IPS-18a (cell line): ENCODE data around the gene FIGLA.
"Not testable (repeated sequence)": the region's sequence is repeated elsewhere in the genome, so short reads cannot be mapped to it uniquely, and the experiment has no call there.

Experiments used
- H3K27ac ChIP-seq: one replicate; pipeline ENCODE4 v1.5.1; 2013; ENCODE audit warnings: low read length
- H3K27me3 ChIP-seq: one replicate; pipeline ENCODE4 v1.6.1; 2013; ENCODE audit warnings: mild to moderate bottlenecking, low read length; ENCODE audit not compliant: control insufficient read depth, insufficient read depth
- H3K36me3 ChIP-seq: one replicate; pipeline ENCODE4 v1.6.1; 2013; ENCODE audit warnings: low read depth, low read length; ENCODE audit not compliant: control insufficient read depth
- H3K4me1 ChIP-seq: one replicate; pipeline ENCODE4 v1.6.1; 2013; ENCODE audit warnings: low read depth, low read length; ENCODE audit not compliant: control insufficient read depth
- H3K4me3 ChIP-seq: one replicate; pipeline ENCODE4 v1.5.1; 2013; ENCODE audit warnings: low read length
- H3K9ac ChIP-seq: one replicate; pipeline ENCODE4 v1.6.1; 2013; ENCODE audit warnings: mild to moderate bottlenecking, low read length, moderate library complexity
- H3K9me3 ChIP-seq: one replicate; pipeline ENCODE4 v1.6.1; 2013; ENCODE audit warnings: low read depth, low read length; ENCODE audit not compliant: control insufficient read depth

The FIGLA gene

GRCh38 chr2:70751881-70752280 is 38.6 kb downstream of the FIGLA start:
- H3K9ac ChIP-seq, result no peak overlapping the region

GRCh38 chr2:70750320-70750719 is 40.1 kb downstream of the FIGLA start:
- H3K27me3 ChIP-seq, result no peaks in the 10 kb centered on the region
- no peak overlapping the region for H3K9ac ChIP-seq
- no peaks in the 10 kb centered on the region for H3K9me3 ChIP-seq
- H3K27ac ChIP-seq, result no peak overlapping the region
- no peak overlapping the region for H3K4me3 ChIP-seq
- peaks cover 23% of the 10 kb centered on the region for H3K4me1 ChIP-seq
- H3K36me3 ChIP-seq, result no peaks in the 10 kb centered on the region

More at GRCh38 chr2:70751881-70752280, 38.6 kb downstream of the FIGLA start:
- H3K36me3 ChIP-seq, result no peaks in the 10 kb centered on the region
- no peaks in the 10 kb centered on the region for H3K9me3 ChIP-seq
- H3K4me1 ChIP-seq, result peaks cover 10% of the 10 kb centered on the region
- H3K27ac ChIP-seq, result no peak overlapping the region
- no peak overlapping the region for H3K4me3 ChIP-seq
- H3K27me3 ChIP-seq, result no peaks in the 10 kb centered on the region

GRCh38 chr2:70748002-70748784 is 42.2 kb downstream of the FIGLA start:
- Histone ChIP-seq H3K9ac (no peak overlapping the region), H3K27ac (no peak overlapping the region)

GRCh38 chr2:70747284-70747683 is 43.2 kb downstream of the FIGLA start:
- Histone ChIP-seq H3K4me1 (peaks cover 20% of the 10 kb centered on the region), H3K9me3 (no peaks in the 10 kb centered on the region), H3K36me3 (no peaks in the 10 kb centered on the region), H3K27me3 (no peaks in the 10 kb centered on the region), H3K4me3 (no peak overlapping the region), H3K27ac (no peak overlapping the region), H3K9ac (no peak overlapping the region)

More at GRCh38 chr2:70748002-70748784, 42.2 kb downstream of the FIGLA start:
- Histone ChIP-seq H3K4me1 (peaks cover 16% of the 10 kb centered on the region), H3K27me3 (no peaks in the 10 kb centered on the region), H3K36me3 (no peaks in the 10 kb centered on the region), H3K4me3 (no peak overlapping the region), H3K9me3 (no peaks in the 10 kb centered on the region)

GRCh38 chr2:70746094-70746974 is 44.1 kb downstream of the FIGLA start:
- no peak overlapping the region for H3K4me3 ChIP-seq
- H3K36me3 ChIP-seq, result no peaks in the 10 kb centered on the region
- no peaks in the 10 kb centered on the region for H3K9me3 ChIP-seq
- H3K9ac ChIP-seq, result no peak overlapping the region
- H3K27me3 ChIP-seq, result no peaks in the 10 kb centered on the region
- peaks cover 25% of the 10 kb centered on the region for H3K4me1 ChIP-seq
- H3K27ac ChIP-seq, result no peak overlapping the region

GRCh38 chr2:70745276-70745825 is 45.1 kb downstream of the FIGLA start:
- Histone ChIP-seq H3K27ac (no peak overlapping the region), H3K4me3 (no peak overlapping the region), H3K9me3 (no peaks in the 10 kb centered on the region), H3K36me3 (no peaks in the 10 kb centered on the region), H3K9ac (no peak overlapping the region), H3K4me1 (peaks cover 25% of the 10 kb centered on the region), H3K27me3 (no peaks in the 10 kb centered on the region)

GRCh38 chr2:70744397-70744796 is 46.0 kb downstream of the FIGLA start:
- Histone ChIP-seq H3K4me3 (no peak overlapping the region), H3K9ac (no peak overlapping the region), H3K27ac (no peak overlapping the region), H3K9me3 (no peaks in the 10 kb centered on the region), H3K27me3 (no peaks in the 10 kb centered on the region), H3K4me1 (peaks cover 22% of the 10 kb centered on the region), H3K36me3 (no peaks in the 10 kb centered on the region)

- Histone ChIP-seq H3K36me3 (no peaks in the 10 kb centered on the region), H3K9ac (no peak overlapping the region), H3K9me3 (no peaks in the 10 kb centered on the region), H3K4me1 (peaks cover 22% of the 10 kb centered on the region), H3K27me3 (no peaks in the 10 kb centered on the region), H3K4me3 (no peak overlapping the region), H3K27ac (no peak overlapping the region)
These were observed 46.8 kb downstream of the FIGLA start for GRCh38 chr2:70743677-70744076.

- H3K27ac ChIP-seq, result no peak overlapping the region
- no peaks in the 10 kb centered on the region for H3K27me3 ChIP-seq
- H3K36me3 ChIP-seq, result no peaks in the 10 kb centered on the region
- H3K4me3 ChIP-seq, result no peak overlapping the region
- peaks cover 22% of the 10 kb centered on the region for H3K4me1 ChIP-seq
- no peak overlapping the region for H3K9ac ChIP-seq
- no peaks in the 10 kb centered on the region for H3K9me3 ChIP-seq
These were observed 47.4 kb downstream of the FIGLA start for GRCh38 chr2:70743068-70743467.

- not testable (repeated sequence) for H3K9me3 ChIP-seq, H3K4me3 ChIP-seq, H3K9ac ChIP-seq, H3K36me3 ChIP-seq, H3K27ac ChIP-seq, H3K27me3 ChIP-seq
- H3K4me1 ChIP-seq, result peaks cover 27% of the 10 kb centered on the region
These were observed 51.0 kb downstream of the FIGLA start for GRCh38 chr2:70739492-70739891.

- H3K9ac ChIP-seq, result no peak overlapping the region
- no peak overlapping the region for H3K4me3 ChIP-seq
- H3K9me3 ChIP-seq, result no peaks in the 10 kb centered on the region
- no peaks in the 10 kb centered on the region for H3K36me3 ChIP-seq
- H3K27me3 ChIP-seq, result no peaks in the 10 kb centered on the region
- peaks cover 41% of the 10 kb centered on the region for H3K4me1 ChIP-seq
- H3K27ac ChIP-seq, result no peak overlapping the region
These were observed 52.3 kb downstream of the FIGLA start for GRCh38 chr2:70738159-70738558.
